ENCODE results near the gene USH2A. TPM values are rescaled to one million over a fixed set of nuclear protein-coding genes. Genes with fewer than 3 reads are reported as not detected.

Gene USH2A
- total and polyA plus RNA-seq, 8 donors, result 0.03 to 0.06 (median 0.04) TPM; not detected in 2

GRCh38 chr1:216221260-216221700, 202.0 kb downstream of the USH2A start:
- DNase-seq (peak in 2 of 4 donors; percentile 66 to 80), ATAC-seq (peak; percentile 95)
- Histone ChIP-seq H3K27ac (no peak overlapping the region), H3K36me3 (no peaks in the 10 kb centered on the region), H3K27me3 (no peaks in the 10 kb centered on the region), H3K9me3 (no peaks in the 10 kb centered on the region), H3K4me1 (no peaks in the 10 kb centered on the region), H3K4me3 (peak overlapping the region in 1 of 2 donors; percentile 34)
- intact Hi-C loops (cut with DNase I), result no loop called here
- TF ChIP-seq CTCF (IDR thresholded peaks at IDR 0.05), result peak; percentile 22 to 40

GRCh38 chr1:216216305-216216704, 206.9 kb downstream of the USH2A start:
- Histone ChIP-seq H3K36me3 (no peaks in the 10 kb centered on the region), H3K9me3 (no peaks in the 10 kb centered on the region), H3K27ac (no peak overlapping the region), H3K4me1 (no peaks in the 10 kb centered on the region), H3K4me3 (no peak overlapping the region), H3K27me3 (no peaks in the 10 kb centered on the region)
- TF ChIP-seq CTCF (IDR thresholded peaks at IDR 0.05), result no peak
- intact Hi-C loops (cut with DNase I), result no loop called here
- DNase-seq (no peak), ATAC-seq (no peak)

GRCh38 chr1:216215169-216215568, 208.1 kb downstream of the USH2A start:
- DNase-seq, result no peak
- Histone ChIP-seq H3K27me3 (no peaks in the 10 kb centered on the region), H3K4me3 (no peak overlapping the region), H3K27ac (no peak overlapping the region), H3K4me1 (no peaks in the 10 kb centered on the region), H3K36me3 (no peaks in the 10 kb centered on the region), H3K9me3 (no peaks in the 10 kb centered on the region)
- ATAC-seq, result no peak
- intact Hi-C loops (cut with DNase I), result no loop called here
- TF ChIP-seq CTCF (IDR thresholded peaks at IDR 0.05), result no peak

GRCh38 chr1:216212826-216213225, 210.4 kb downstream of the USH2A start:
- intact Hi-C loops (cut with DNase I), result no loop called here
- Histone ChIP-seq H3K27me3 (no peaks in the 10 kb centered on the region), H3K4me3 (no peak overlapping the region), H3K9me3 (no peaks in the 10 kb centered on the region), H3K4me1 (no peaks in the 10 kb centered on the region), H3K27ac (no peak overlapping the region), H3K36me3 (no peaks in the 10 kb centered on the region)
- TF ChIP-seq CTCF (IDR thresholded peaks at IDR 0.05), result no peak
- ATAC-seq (no peak), DNase-seq (no peak)

- no peak for ATAC-seq
- no peak for TF ChIP-seq CTCF (IDR thresholded peaks at IDR 0.05)
- no peak for DNase-seq
Measured at GRCh38 chr1:216210081-216210480, 213.2 kb downstream of the USH2A start.

More at GRCh38 chr1:216210081-216210480, 213.2 kb downstream of the USH2A start:
- H3K27ac ChIP-seq, result no peak overlapping the region
- no peaks in the 10 kb centered on the region for H3K27me3 ChIP-seq
- no peak overlapping the region for H3K4me3 ChIP-seq
- intact Hi-C loops (cut with DNase I), result no loop called here
- no peaks in the 10 kb centered on the region for H3K9me3 ChIP-seq
- no peaks in the 10 kb centered on the region for H3K36me3 ChIP-seq
- no peaks in the 10 kb centered on the region for H3K4me1 ChIP-seq

All from left lung (tissue), 10 donors.